ENCODE measurements around the gene MACROD1. TPM values are rescaled to one million over a fixed set of nuclear protein-coding genes. Genes with fewer than 3 reads are reported as not detected.
A peak's percentile ranks its signal among the peaks of the same experiment; 100 is the strongest.

MACROD1 gene
- total RNA-seq, 4 donors from 2014 or later, result 10.4 to 31.5 (median 19.5) TPM

- H3K27me3 ChIP-seq, result peaks cover 0 to 36% (median 0%) of the 10 kb centered on the region in 4 donors
- peak overlapping the region in 3 of 4 donors; percentile 1 to 40 (median 40) for H3K27ac ChIP-seq
- 1 to 2% methylated on average over 17 to 19 of the region's 27 CpGs for WGBS, 2 donors
- peaks cover 10 to 34% (median 13%) of the 10 kb centered on the region in 3 donors for H3K4me1 ChIP-seq
- no peaks in the 10 kb centered on the region for H3K36me3 ChIP-seq
- TF ChIP-seq CTCF (IDR thresholded peaks at IDR 0.05) (no peak), POLR2A (IDR thresholded peaks at IDR 0.05) (no peak)
- peak overlapping the region; percentile 10 to 60 (median 38) for H3K4me3 ChIP-seq
- DNase-seq, result no peak
- intact Hi-C loops (cut with DNase I), result no loop called here
- peaks cover 0 to 3% (median 0%) of the 10 kb centered on the region in 3 donors for H3K9me3 ChIP-seq
Observed at GRCh38 chr11:64007160-64007628, 158.7 kb downstream of the MACROD1 start.

GRCh38 chr11:64006398-64006797 lies 159.5 kb downstream of the MACROD1 start:
- TF ChIP-seq CTCF (IDR thresholded peaks at IDR 0.05), result no peak
- TF ChIP-seq POLR2A (IDR thresholded peaks at IDR 0.05), result no peak
- H3K9me3 ChIP-seq, result peaks cover 0 to 3% (median 0%) of the 10 kb centered on the region in 3 donors
- 27 to 35% methylated on average over 6 to 9 of the region's 12 CpGs for WGBS, 2 donors
- H3K4me3 ChIP-seq, result no peak overlapping the region
- intact Hi-C loops (cut with DNase I), result no loop called here
- no peak for DNase-seq
- peaks cover 10 to 42% (median 20%) of the 10 kb centered on the region in 3 donors for H3K4me1 ChIP-seq
- H3K27ac ChIP-seq, result no peak overlapping the region
- no peaks in the 10 kb centered on the region for H3K36me3 ChIP-seq
- H3K27me3 ChIP-seq, result peaks cover 0 to 36% (median 0%) of the 10 kb centered on the region in 4 donors

- intact Hi-C loops (cut with DNase I), result no loop called here
- no peak for DNase-seq
- peaks cover 15 to 49% (median 27%) of the 10 kb centered on the region in 3 donors for H3K4me1 ChIP-seq
Observed at GRCh38 chr11:64005691-64006090, 160.2 kb downstream of the MACROD1 start.

GRCh38 chr11:64004590-64004984 lies 161.3 kb downstream of the MACROD1 start:
- peaks cover 0 to 39% (median 0%) of the 10 kb centered on the region in 4 donors for H3K27me3 ChIP-seq
- TF ChIP-seq CTCF (IDR thresholded peaks at IDR 0.05), result no peak
- no peak for TF ChIP-seq POLR2A (IDR thresholded peaks at IDR 0.05)
- no peaks in the 10 kb centered on the region for H3K9me3 ChIP-seq
- intact Hi-C loops (cut with DNase I), result no loop called here
- H3K4me3 ChIP-seq, result no peak overlapping the region
- H3K36me3 ChIP-seq, result no peaks in the 10 kb centered on the region
- WGBS, 2 donors, result 40 to 60% methylated on average over 1 to 2 of the region's 4 CpGs
- H3K27ac ChIP-seq, result no peak overlapping the region
- peaks cover 26 to 60% (median 36%) of the 10 kb centered on the region in 3 donors for H3K4me1 ChIP-seq
- no peak for DNase-seq

More at GRCh38 chr11:64005691-64006090, 160.2 kb downstream of the MACROD1 start:
- 50 to 53% methylated on average over 1 to 2 of the region's 4 CpGs for WGBS, 2 donors
- Histone ChIP-seq H3K4me3 (no peak overlapping the region), H3K9me3 (peaks cover 0 to 3% (median 0%) of the 10 kb centered on the region in 3 donors), H3K36me3 (no peaks in the 10 kb centered on the region), H3K27ac (no peak overlapping the region), H3K27me3 (peaks cover 0 to 38% (median 0%) of the 10 kb centered on the region in 4 donors)
- no peak for TF ChIP-seq POLR2A (IDR thresholded peaks at IDR 0.05)
- no peak for TF ChIP-seq CTCF (IDR thresholded peaks at IDR 0.05)

GRCh38 chr11:64003807-64004589 lies 161.9 kb downstream of the MACROD1 start:
- intact Hi-C loops (cut with DNase I), result no loop called here
- H3K4me3 ChIP-seq, result no peak overlapping the region
- H3K27me3 ChIP-seq, result peaks cover 0 to 39% (median 0%) of the 10 kb centered on the region in 4 donors
- TF ChIP-seq POLR2A (IDR thresholded peaks at IDR 0.05), result no peak
- TF ChIP-seq CTCF (IDR thresholded peaks at IDR 0.05), result no peak
- no peak for DNase-seq
- 70 to 74% methylated on average over 19 to 22 of the region's 23 CpGs for WGBS, 2 donors
- peaks cover 32 to 66% (median 42%) of the 10 kb centered on the region in 3 donors for H3K4me1 ChIP-seq
- H3K9me3 ChIP-seq, result no peaks in the 10 kb centered on the region
- H3K27ac ChIP-seq, result no peak overlapping the region
- H3K36me3 ChIP-seq, result no peaks in the 10 kb centered on the region
